Stimulated activated CD8-positive, alpha-beta memory T cell treated with anti-CD3 and anti-CD28 coated beads, Interleukin-4, amount 100 ng/mL, for 4 hours (primary cell): ENCODE measurements around the gene GRIN2A.

Experiments
- DNase-seq, 2 donors: peaks; one replicate each; pipeline ENCODE4 v3.0.0-alpha.2; 2020; ENCODE audit warnings: low read depth in 2 of 2, low spot score in 1 of 2

The GRIN2A gene

GRCh38 chr16:10181196-10182162, 749 bp downstream of the GRIN2A start:
- DNase-seq, result no peak

- DNase-seq, result no peak
Observed at GRCh38 chr16:10180771-10181163, 1.5 kb downstream of the GRIN2A start.

GRCh38 chr16:10180042-10180770, 2.0 kb downstream of the GRIN2A start:
- DNase-seq, result no peak

DNA sequence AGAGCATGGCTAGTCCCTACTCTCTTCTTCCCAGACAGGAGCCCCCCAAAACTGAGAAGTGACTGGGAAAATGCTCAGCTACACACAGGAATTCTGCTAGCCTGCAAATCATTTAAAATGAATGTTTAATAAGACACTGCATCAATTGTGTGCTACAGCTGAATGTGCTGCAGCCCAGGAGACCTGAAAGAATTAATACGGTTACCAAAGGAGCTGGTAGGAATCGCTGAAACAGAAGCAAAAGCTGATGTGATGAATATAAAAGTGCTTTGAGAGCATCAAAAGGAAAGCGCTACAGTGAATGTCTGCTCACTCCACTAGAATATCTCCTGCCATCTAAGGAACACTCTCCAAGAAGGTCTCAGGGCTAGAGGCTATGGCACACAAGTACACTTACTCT, 3.7 kb downstream of the GRIN2A start:
- DNase-seq, result no peak

- no peak for DNase-seq
Observed at GRCh38 chr16:10178080-10178479, 4.1 kb downstream of the GRIN2A start.

DNA sequence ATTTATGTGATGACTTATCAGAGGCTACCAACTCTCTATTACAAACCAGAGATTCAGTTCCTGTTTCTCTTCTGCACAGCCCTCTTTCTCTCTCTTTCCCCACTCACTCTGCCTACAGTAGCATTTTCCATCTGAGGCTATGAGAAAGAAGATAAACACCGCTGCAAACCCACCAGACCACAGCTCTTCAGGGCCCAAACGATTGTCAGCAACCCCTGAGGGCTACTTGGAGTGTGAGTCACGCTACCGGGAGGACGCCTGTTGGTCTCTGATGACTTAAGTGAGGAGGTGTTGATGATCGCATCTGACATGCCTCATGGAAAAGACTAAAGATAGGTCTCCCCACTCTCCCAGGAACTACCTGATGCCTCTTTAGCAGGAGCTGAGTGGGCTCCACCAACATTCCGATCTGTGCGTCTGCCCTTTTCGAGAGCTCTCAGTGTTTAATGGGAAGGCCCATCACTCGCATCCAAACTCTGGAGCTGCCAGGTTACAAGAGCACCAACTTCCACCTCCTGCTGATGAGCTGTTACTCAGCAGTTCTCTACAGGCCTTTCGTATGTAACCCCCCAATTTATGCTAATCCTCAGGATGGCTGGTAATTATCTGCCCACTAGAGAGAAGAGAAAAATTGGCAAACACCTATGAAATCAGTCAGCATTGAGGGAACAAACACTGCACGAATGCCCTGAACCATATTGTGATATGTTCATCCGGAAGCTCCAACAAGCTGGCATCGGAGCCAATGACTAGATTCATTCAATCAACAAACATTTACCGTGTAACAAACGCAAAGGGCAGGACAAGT, 9.2 kb downstream of the GRIN2A start:
- no peak for DNase-seq

GRCh38 chr16:10171221-10171620, 11.0 kb downstream of the GRIN2A start:
- no peak for DNase-seq

- no peak for DNase-seq
Observed at GRCh38 chr16:10169904-10170410, 12.3 kb downstream of the GRIN2A start.

DNA sequence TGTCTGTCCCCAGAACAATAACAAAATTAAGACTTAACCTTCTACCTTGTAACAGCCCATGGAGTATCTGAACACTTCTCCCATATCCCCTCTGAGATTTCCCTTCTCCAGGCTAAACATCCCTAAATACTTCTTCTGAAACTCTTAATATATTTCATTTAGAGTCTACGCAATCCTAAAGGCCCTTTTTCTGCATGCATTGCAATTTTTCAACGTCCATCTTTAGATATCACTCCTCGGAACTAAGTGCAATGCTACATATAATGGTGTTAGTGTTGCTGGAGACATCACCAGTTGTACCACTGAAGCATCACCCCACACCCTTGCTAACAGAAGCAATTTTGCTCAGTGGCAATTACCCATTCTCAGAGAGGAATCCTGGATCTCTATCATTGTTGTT, 13.2 kb downstream of the GRIN2A start:
- no peak for DNase-seq

DNA sequence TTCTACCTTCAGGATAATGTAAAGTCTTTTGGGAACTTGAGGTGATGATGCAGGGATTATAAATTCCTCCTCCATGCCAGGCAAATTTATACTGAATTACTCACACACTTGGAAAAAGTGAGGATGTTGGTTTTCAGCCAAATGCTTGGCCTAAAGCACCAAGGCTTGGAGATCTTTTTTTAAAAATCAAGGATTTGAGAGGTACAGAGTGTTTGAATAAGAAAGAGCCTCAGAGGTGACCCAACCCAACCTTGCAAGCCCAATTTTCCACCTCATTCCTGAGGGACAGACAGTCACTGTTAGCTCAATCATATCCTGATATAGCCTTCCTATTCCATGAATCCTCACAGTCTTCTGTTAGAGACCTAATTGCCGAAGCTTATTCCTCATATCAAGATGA, 14.0 kb downstream of the GRIN2A start:
- no peak for DNase-seq

- no peak for DNase-seq
Observed at GRCh38 chr16:10165643-10166042, 16.6 kb downstream of the GRIN2A start.

DNA sequence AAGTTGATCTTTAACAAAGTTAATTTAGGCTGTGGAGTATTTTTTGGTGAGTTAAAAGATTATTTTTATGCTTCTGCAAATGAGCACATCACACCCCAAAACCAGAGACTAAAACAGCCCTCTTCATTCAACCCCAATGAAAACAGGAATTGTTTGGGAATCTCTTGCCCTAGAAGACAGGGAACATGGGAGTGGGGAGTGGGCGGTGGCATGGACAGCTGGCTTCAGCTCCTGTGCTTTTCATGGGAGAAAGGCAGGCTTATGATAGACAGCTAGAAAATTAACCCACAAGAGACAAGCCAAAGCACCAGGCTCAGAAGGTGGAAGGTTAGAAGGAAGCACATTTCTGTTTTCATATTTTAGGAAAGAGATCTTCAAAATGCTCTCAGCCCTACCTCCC, 19.2 kb downstream of the GRIN2A start:
- DNase-seq, result no peak

DNA sequence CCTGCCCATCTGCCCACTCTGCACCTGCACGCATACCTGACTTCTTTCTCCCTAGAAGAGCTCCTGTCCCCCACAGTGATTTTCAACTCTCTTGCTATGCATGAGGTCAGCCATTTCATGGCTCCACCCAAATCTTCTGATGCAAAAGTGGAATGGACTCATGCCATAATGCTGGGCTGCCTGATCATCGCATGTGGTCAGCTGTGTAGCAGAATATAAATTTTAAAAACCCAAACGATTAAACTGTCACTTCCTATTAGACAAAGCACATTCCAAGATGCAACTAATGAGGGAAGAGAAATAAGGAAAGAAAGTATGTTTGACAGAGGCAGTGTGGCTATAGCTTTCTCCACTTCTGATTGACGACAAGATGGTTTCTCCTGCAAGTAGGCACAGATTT, 26.1 kb downstream of the GRIN2A start:
- no peak for DNase-seq

DNA sequence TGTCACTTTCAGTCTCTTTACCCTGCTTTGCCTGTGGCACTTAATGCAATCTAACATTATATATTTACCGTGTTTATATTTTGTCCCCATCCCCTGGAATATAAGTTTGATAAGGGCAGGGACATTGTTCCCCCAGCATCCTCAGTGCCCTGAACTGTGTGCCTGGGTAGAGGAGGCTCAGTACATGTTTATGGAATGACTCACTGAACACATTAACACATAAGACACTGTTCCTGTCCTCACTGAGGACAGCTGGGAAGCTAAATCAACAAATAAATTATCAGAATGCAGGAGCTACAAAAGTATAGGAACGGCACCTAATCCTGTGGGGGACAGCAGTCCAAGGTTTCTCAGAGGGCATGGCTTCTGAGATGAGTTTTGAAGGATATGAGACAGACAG, 27.8 kb downstream of the GRIN2A start:
- DNase-seq, result no peak

GRCh38 chr16:10153985-10154384, 28.2 kb downstream of the GRIN2A start:
- no peak for DNase-seq

- DNase-seq, result no peak
Observed at GRCh38 chr16:10151718-10152117, 30.5 kb downstream of the GRIN2A start.

DNA sequence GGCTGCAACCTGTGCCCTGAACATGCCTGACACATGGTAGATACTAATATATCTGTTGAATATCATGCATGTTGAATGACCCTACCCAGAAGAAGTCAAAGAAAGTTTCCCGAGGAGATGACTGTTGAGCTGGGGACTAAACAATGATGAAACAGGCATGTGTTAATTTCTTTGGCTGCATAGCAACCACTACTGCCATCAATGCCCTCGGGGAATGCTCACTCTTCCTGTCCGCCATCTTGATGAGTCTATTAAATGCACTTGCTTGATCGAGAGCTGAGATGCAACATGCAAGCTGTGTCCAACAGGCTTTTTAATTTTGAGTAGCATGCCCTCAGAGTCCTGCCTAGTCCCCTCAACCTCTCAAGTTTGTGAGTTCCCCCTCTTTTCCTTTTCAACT, 31.3 kb downstream of the GRIN2A start:
- no peak for DNase-seq

DNA sequence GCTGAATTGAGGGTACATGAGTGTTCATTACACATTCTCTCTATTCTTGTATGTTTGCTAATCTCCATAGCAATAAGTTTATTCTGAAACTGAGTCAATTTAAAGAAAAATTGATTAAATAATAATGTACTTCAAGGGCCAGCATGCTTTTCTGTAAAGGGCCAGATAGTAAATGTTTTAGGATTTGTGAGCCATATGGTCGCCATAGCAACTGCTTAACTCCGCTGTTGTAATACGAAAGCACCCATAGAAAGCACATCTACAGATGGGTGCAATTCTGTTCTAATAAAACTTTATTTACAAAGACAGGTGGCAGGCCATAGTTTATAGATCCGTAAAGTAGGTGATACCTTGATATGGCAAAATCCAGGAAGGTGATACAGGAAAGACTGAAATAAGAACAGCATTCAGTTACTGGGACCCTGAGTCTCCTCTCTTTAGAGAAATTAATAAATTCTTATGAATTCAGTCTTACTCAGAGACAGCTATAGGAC, 36.6 kb downstream of the GRIN2A start:
- no peak for DNase-seq

GRCh38 chr16:10141671-10142070, 40.6 kb downstream of the GRIN2A start:
- no peak for DNase-seq

GRCh38 chr16:10138881-10139280, 43.3 kb downstream of the GRIN2A start:
- no peak for DNase-seq

- no peak for DNase-seq
Observed at GRCh38 chr16:10137341-10137740, 44.9 kb downstream of the GRIN2A start.
